ENCODE measurements around the gene FAM135A. TPM values are rescaled to one million over a fixed set of nuclear protein-coding genes. Genes with fewer than 3 reads are reported as not detected.
A peak's percentile ranks its signal among the peaks of the same experiment; 100 is the strongest.

The FAM135A gene
- total and polyA plus RNA-seq, 3 donors from 2014 or later: 21.7 to 68.9 (median 67.0) TPM

DNA sequence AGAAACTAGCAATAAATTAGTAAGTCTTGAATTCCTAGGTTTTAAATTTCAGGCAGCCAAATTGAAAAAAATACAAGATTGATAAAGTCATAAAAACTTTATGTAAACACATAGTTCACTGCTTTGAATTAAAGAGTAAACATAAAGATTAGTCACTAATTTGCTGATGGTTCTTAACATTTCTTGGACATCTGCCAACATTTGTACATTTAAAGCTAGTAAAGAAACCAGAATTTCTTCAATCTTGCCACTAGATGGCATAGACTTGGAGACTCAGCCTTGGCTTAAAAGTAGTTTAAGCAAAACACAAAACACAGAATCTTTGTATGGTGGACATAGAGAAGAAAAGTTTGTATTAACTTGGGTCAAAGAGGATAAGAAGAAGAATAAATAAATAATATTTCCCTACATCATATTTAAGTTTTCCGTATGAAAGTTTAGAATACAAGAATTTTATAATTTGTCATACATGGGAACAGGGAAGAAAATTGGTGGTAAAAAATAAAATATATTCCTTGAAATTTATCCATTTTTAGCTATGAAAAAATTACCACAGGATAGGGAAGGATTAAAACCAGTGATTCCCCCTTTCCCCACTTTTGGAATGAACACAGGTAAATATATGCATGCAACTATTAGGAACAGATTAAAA is 41.7 kb upstream of the FAM135A start:
- no peak for TF ChIP-seq POLR2A (IDR thresholded peaks at IDR 0.05)
- TF ChIP-seq, protein P1, sequence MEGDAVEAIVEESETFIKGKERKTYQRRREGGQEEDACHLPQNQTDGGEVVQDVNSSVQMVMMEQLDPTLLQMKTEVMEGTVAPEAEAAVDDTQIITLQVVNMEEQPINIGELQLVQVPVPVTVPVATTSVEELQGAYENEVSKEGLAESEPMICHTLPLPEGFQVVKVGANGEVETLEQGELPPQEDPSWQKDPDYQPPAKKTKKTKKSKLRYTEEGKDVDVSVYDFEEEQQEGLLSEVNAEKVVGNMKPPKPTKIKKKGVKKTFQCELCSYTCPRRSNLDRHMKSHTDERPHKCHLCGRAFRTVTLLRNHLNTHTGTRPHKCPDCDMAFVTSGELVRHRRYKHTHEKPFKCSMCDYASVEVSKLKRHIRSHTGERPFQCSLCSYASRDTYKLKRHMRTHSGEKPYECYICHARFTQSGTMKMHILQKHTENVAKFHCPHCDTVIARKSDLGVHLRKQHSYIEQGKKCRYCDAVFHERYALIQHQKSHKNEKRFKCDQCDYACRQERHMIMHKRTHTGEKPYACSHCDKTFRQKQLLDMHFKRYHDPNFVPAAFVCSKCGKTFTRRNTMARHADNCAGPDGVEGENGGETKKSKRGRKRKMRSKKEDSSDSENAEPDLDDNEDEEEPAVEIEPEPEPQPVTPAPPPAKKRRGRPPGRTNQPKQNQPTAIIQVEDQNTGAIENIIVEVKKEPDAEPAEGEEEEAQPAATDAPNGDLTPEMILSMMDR (IDR thresholded peaks at IDR 0.05): peak; percentile 58 to 71 (median 60)
- H3K9me3 ChIP-seq: no peaks in the 10 kb centered on the region
- intact Hi-C loops (cut with DNase I; ENCODE audit: low total_unique reads): no loop called here
- no peak overlapping the region for H3K27ac ChIP-seq
- no peak overlapping the region for H3K4me3 ChIP-seq
- H3K36me3 ChIP-seq (ENCODE audit: low read depth, missing control alignments): no peaks in the 10 kb centered on the region
- H3K4me1 ChIP-seq: no peaks in the 10 kb centered on the region
- WGBS, 2 donors: 33 to 37% methylated on average over 1 of the region's 1 CpG
- DNase-seq: no peak
- no peaks in the 10 kb centered on the region for H3K27me3 ChIP-seq

DNA sequence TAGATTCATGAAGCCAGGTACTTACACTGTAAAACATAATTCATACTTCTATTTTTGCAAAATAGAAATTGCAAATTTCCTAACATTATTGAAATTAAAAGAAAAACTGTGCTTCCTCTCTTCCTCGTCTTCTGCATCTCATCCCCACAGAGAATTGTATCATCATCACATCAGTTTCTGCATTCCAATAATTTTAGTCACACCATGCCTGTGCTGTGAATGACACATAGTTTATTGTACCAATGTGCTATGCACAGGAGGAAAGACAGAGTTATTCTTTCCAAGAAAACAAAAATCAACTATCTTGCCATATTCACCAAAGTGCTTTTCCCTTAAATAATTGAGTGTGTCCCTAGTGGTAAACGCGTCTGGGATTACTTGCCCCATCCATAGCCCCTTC is 38.1 kb upstream of the FAM135A start:
- Histone ChIP-seq H3K27me3 (no peaks in the 10 kb centered on the region), H3K9me3 (no peaks in the 10 kb centered on the region), H3K4me1 (no peaks in the 10 kb centered on the region), H3K4me3 (no peak overlapping the region), H3K36me3 (ENCODE audit: low read depth, missing control alignments) (no peaks in the 10 kb centered on the region), H3K27ac (no peak overlapping the region)
- TF ChIP-seq, protein P1 (IDR thresholded peaks at IDR 0.05): no peak
- TF ChIP-seq POLR2A (IDR thresholded peaks at IDR 0.05): no peak
- WGBS, 2 donors: 54 to 64% methylated on average over 3 of the region's 3 CpGs
- DNase-seq: no peak
- intact Hi-C loops (cut with DNase I; ENCODE audit: low total_unique reads): no loop called here

DNA sequence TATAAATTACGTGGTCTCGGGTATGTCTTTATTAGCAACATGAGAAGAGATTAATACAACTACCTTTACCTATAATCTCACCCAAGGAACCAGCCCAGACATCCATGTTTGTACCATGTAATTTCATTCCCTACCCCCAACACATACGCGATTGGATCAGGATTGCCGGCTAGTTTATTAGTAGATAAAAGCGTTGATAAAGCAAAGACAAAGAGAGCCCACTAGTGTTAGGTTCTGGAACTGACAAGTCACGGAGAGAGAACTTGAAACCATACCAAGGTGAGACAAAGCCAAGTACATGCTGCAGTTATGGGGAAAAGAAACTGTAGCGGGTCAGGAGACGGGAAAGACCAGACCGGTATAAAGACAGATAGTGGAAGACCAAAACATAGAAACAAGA is 37.4 kb upstream of the FAM135A start:
- Histone ChIP-seq H3K27me3 (no peaks in the 10 kb centered on the region), H3K9me3 (no peaks in the 10 kb centered on the region), H3K36me3 (ENCODE audit: low read depth, missing control alignments) (no peaks in the 10 kb centered on the region), H3K27ac (no peak overlapping the region), H3K4me3 (no peak overlapping the region), H3K4me1 (no peaks in the 10 kb centered on the region)
- TF ChIP-seq, protein P1 (IDR thresholded peaks at IDR 0.05): no peak
- TF ChIP-seq POLR2A (IDR thresholded peaks at IDR 0.05): no peak
- WGBS, 2 donors: 54 to 62% methylated on average over 10 of the region's 10 CpGs
- no peak for DNase-seq
- intact Hi-C loops (cut with DNase I; ENCODE audit: low total_unique reads): no loop called here

DNA sequence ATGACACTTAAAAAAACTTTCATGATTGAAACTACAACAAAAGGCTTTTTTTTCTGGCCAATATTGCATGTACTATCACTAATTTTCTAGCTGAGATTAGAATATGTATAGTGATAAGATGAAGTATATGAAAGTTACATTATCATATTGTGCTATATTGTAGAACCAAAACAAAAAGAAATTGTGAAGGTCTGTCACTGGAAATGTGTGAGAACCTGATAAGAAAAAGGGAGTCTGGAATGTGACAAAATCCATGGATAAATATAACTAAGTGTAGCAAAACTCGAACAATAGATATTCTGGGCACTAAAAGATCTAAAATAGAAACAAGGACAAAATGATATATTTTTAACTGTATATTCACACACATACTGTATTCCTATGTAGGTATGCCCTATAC is 36.7 kb upstream of the FAM135A start:
- intact Hi-C loops (cut with DNase I; ENCODE audit: low total_unique reads): no loop called here
- H3K9me3 ChIP-seq: no peaks in the 10 kb centered on the region
- no peak overlapping the region for H3K27ac ChIP-seq
- H3K4me1 ChIP-seq: no peaks in the 10 kb centered on the region
- H3K27me3 ChIP-seq: no peaks in the 10 kb centered on the region
- TF ChIP-seq POLR2A (IDR thresholded peaks at IDR 0.05): no peak
- TF ChIP-seq, protein P1 (IDR thresholded peaks at IDR 0.05): no peak
- no peak overlapping the region for H3K4me3 ChIP-seq
- 31 to 37% methylated on average over 1 of the region's 1 CpG for WGBS, 2 donors
- H3K36me3 ChIP-seq (ENCODE audit: low read depth, missing control alignments): no peaks in the 10 kb centered on the region
- no peak for DNase-seq

DNA sequence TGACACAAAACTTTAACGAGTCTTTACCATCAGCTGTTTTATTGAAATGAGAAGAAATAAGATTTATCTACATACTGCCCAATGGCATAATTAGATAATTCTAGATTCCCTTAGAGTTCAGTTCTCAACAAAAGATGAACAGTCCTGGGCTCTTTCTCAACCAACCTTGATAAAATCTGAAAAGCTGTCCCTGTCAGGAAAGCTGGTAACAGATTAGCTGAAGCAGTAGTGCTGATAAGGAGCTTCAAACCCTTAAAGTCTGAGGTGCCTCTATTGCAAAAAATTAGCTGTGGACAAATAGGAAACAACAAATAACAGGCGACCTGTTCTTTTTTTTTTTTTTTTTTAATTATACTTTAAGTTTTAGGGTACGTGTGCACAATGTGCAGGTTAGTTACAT is 35.9 kb upstream of the FAM135A start:
- no peak for DNase-seq
- WGBS, 2 donors: 60 to 68% methylated on average over 3 of the region's 3 CpGs
- Histone ChIP-seq H3K9me3 (no peaks in the 10 kb centered on the region), H3K27ac (no peak overlapping the region), H3K27me3 (no peaks in the 10 kb centered on the region), H3K36me3 (ENCODE audit: low read depth, missing control alignments) (no peaks in the 10 kb centered on the region), H3K4me3 (no peak overlapping the region), H3K4me1 (no peaks in the 10 kb centered on the region)
- no peak for TF ChIP-seq POLR2A (IDR thresholded peaks at IDR 0.05)
- TF ChIP-seq, protein P1 (IDR thresholded peaks at IDR 0.05): no peak
- intact Hi-C loops (cut with DNase I; ENCODE audit: low total_unique reads): no loop called here

Data from testis (tissue), 3 donors.